HG02678 (cell line): ENCODE results near the gene PRXL2A.
"Not testable (repeated sequence)": the region's sequence is repeated elsewhere in the genome, so short reads cannot be mapped to it uniquely, and the experiment has no call there.

ENCODE experiments used
- ATAC-seq: cut with Tn5 transposase; IDR thresholded peaks from one replicate; pipeline ENCODE4 v1.9.1; 2021; ENCODE audit warnings: mild to moderate bottlenecking, moderate library complexity; ENCODE audit not compliant: unreplicated experiment

PRXL2A gene

DNA sequence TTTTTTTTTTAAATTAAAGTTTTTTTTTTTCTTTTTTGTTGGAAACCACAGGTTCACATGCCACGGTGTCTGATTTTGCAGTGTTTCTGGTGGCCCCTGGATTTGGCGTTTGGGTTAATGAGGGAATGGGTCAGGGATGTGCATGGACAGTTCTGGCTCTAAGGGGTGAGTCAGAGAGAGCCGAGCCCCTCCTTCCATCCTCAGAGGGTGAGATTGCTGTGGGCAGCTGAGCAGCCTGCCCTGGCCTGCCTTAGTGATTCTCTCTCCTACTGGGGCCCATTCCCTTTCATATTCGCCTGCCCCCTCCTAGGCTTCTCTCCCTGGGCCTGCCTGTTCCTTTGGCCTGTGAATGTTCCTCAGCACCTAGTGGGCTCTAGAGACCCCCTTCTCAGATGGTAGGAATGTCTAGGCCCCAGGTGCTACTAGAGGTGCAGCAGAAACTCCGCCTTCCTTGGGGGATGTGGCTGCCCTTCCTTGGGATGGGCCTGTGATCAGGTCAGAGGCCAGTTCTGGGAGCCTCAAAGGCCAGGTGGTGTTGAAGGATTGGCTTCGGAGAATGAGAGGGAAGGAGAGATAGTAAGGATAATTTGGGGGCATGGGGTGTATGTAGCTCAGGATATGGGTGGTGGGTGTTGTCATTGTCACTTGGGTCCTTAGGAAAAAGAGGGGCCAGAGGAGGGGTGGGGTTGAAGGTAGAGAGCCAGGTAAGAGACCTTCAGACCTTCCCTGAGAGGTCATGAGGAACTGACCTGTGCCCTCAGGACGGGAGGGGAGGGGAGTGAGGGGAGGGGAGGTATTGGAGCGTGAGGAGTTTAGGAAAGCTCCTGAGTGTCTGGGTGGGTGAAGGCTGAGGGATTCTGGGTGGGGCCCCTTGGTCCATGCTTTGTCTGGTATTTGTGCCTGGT is 65.6 kb downstream of the PRXL2A start:
- ATAC-seq = no peak

DNA sequence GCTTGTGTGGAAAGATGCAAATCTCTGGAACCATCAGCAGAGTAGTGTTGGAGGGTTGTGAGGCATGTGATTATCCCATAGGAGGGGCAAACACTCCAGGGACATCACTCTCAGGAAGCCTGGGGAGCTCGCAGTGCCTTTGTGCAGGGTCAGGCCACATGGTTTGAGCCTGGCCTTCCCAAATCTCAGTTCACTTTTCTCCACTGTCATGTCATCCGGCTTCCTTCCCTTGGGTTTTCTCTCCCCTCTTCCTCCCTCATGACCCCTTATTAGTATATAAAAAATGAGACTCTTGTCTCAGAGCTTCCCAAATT is 66.2 kb downstream of the PRXL2A start:
- no peak for ATAC-seq

DNA sequence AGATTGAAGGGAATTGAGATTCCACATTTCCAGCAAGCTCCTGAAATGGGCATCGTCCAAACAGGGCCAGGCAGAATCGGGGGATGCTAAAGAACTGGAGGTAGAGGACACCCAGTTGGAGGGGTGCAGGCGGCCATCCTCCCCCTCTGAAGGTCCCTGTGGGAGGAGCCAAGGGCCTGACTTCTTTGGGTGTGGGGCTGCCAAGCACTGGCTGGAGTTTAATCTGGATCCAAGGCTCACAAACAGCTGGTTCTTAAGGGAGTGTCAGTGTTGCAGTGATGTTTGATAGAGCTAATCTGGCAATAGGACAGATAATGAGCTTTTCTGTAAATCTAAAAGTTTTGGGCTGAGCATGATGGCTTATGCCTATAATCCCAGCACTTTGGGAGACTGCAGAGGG is 66.6 kb downstream of the PRXL2A start:
- no peak for ATAC-seq

DNA sequence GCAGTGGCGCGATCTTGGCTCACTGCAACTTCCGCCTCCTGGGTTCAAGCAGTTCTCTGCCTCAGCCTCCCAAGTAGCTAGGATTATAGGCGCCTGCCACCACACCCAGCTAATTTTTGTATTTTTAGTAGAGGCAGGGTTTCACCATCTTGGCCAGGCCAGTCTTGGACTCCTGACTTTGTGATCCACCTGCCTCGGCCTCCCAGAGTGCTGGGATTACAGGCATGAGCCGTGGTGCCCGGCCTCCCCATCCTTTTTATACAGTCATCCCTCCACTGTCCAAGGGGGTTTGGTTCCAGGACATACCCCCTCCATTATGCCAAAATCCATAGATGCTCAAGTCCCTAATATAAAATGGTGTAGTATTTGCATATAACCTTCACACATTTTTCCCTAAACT is 67.3 kb downstream of the PRXL2A start:
- ATAC-seq = not testable (repeated sequence)

DNA sequence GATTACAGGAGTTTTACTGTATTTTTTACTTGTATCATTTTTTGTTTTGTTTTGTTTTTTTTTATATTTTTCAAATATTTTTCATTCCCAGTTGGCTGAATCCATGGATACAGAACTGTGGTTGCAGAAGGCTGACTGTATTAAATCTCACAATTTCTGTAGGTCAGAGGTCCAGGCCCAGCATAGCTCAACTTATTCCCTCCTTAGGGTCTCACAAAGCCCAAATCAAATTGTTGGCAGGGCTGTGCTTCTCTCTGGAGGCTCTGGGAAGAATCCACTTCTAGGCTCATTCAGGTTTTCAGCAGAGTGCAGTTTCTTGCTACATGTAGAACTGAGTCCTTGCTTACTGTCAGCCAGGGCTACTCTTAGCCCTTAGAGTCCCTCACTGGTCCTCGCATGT is 68.3 kb downstream of the PRXL2A start:
- ATAC-seq = no peak

DNA sequence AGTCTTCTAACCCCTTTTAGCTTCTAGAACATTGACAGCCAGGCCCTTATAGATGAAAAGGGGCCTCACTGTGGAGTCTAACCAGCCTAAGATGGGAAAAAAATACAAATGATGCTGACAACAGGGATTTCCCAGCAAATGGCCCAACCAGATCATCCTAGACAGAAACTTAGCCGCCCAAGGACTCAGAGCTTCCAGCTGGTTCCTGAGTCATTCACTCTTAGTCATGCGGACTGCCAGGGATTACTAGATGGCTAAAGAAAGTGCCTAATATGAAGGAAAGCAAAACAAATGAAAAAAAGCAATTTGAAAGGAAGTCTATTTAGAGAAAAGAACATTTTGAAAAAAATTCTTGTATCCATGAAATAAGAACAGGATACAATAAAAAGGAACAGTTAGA is 69.5 kb downstream of the PRXL2A start:
- ATAC-seq = no peak

DNA sequence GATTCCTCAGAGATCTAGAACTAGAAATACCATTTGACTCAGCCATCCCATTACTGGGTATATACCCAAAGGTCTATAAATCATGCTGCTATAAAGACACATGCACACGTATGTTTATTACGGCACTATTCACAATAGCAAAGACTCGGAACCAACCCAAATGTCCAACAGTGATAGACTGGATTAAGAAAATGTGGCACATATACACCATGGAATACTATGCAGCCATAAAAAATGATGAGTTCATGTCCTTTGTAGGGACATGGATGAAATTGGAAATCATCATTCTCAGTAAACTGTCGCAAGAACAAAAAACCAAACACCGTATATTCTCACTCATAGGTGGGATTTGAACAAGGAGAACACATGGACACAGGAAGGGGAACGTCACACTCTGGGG is 72.0 kb downstream of the PRXL2A start:
- not testable (repeated sequence) for ATAC-seq

DNA sequence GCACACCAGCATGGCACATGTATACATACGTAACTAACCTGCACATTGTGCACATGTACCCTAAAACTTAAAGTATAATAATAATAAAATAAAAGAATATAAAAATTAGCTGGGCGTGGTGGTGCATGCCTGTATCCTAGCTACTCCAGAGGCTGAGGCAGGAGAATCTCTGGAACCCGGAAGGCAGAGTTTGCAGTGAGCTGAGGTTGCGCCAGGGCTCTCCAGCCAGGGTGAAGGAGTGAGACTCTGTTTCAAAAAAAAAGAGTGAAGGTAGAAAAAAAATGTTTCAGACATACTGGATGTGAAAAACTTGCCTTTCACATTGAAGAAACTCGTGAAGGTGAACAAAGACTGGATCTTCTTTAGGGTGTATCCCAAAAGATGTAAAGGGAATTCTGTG is 72.5 kb downstream of the PRXL2A start:
- no peak for ATAC-seq

DNA sequence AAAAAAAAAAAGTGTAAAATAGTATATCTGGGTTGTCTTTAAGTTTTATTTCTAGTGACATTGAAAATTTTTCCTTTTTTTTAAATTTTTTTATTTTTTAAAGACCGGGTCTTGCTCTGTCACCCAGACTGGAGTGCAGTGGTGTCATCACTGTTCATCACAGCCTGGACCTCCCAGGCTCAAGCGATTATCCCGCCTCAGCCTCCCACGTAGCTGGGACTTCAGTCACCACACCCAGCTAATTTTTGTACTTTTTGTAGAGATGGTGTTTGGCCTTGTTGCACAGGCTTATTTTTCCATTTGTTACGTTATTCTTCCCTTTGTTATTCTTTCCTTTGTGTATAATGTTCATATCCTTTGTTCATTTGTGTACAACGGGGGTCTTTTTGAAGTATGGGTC is 75.9 kb downstream of the PRXL2A start:
- ATAC-seq = no peak

DNA sequence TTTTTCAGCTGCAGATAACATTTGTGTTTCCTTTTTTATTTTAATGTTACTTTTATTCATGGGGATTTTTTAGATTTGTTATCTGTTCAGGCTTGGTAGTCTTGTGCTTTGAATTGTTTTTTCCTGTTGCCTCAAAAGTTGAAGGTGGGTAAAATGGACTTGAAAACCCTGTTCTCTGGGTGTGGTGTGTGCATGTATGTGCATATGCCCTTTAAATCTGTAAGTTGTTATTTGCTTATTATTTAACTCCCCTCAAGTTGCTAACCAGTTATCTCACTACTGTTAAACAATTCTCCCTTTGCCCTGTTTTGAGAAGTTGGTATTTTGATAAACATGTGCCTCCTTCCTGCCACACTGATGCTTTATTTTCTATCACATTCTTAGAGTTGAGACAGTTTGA is 76.3 kb downstream of the PRXL2A start:
- no peak for ATAC-seq

DNA sequence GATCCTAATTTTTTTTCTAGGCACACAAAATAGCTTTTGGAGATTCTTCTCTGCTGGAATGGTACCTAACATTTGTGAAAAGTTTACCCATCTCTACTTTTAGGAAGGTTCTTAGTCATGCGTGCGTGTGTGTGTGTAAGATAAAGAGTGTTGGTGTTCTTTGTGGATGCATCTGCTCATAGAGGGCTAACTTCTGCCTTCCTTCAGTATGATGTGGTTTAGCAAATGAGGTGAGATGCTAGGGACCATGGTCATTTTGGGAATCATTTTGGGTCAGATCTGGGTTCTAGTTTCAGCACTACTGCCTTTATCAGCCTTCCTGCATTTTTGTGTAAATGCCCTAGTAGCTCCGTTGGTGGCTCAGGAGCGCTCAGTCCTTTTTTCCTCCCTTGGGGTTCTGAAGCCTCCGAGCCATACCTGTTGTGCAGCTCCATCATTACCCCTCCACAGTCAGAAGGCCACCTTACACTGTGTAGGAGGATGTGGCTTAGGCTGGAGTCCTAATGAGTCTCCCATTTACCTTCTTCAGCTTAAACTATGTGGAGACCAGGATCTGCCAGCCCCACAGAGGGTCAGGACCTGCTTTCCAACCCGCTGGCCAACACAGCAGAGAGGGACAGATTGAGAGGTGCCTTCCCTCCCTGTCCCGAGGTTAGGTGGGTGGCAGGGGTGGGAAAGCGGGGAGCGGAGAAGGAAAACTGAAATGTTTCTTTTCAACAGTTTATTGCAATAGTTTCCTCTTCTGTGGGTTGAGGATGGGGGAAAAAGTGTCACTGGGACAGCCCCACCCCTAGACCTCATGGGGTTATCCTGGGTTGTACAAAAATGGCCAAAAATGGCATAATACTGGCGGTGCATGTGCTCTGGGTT is 77.0 kb downstream of the PRXL2A start:
- no peak for ATAC-seq

DNA sequence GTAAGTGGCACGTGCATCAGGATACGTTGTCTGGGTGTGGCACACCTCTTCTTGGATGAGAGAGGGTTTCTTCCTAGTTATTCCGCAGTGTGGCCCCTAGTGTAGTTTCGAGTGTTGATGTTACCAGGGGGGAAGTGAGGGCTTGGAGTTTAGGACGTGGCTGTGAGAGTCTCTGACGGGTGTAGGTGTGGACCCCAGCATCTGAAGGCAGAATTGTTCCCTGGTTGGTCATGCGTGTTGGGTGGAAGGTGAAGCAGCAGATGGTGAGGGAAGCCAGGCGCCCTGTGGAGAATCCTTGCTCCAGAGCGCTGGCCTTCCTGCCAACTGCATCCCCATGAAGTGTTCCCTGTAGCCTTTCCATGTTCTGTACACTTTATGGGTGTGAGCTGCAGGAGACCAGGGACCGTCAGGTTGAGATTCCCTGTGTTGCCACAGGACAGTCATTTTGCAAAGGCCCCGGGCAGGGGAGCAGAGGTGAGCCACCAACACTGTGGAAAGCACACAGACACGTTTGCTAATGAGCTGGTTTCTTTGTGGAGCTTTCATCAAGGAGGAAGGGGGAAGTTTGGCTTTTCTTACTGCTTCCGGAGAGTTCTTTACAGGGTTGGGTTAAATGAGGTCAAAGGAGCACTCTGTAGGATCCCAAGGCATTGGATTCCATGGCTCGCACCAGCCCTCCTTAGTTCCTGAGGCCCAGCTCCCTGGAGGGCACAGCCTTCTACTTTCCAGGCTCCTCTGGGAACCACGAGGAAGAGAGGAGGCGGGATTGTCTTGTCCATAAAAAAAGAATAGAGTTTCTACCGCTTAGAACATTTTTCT is 77.8 kb downstream of the PRXL2A start:
- ATAC-seq = no peak
